Tibial artery (tissue), 4 donors: ENCODE results near the gene TGM1.

Experiments used
- DNase-seq, 2 donors: peaks; one replicate each; pipeline ENCODE4 v3.0.0-alpha.2; 2019
- H3K27ac ChIP-seq, 2 donors: fragments of 200-600 bp; sonication (generic) in 1 of 2; 1 replicate in 1 of 2; 2 replicates in 1 of 2; pipeline ENCODE4 v1.5.1; 2018 to 2019; ENCODE audit warnings: mild to moderate bottlenecking in 1 of 2
- H3K27me3 ChIP-seq, 2 donors: fragments of 200-600 bp; sonication (generic) in 1 of 2; one replicate each; pipeline versions ENCODE4 v1.5.1 to v1.6.0; 2016 to 2019
- H3K36me3 ChIP-seq, 3 donors: fragments of 200-600 bp; sonication (generic) in 2 of 3; one replicate each; pipeline ENCODE4 v1.5.1; 2016 to 2019; ENCODE audit warnings: mild to moderate bottlenecking in 2 of 3
- H3K4me1 ChIP-seq, 4 donors: fragments of 200-600 bp; sonication (generic) in 2 of 4; 1 replicate in 3 of 4; 2 replicates in 1 of 4; pipeline ENCODE4 v1.5.1; 2016 to 2019
- H3K4me3 ChIP-seq, 2 donors: fragments of 200-600 bp; sonication (generic) in 1 of 2; 1 replicate in 1 of 2; 2 replicates in 1 of 2; pipeline ENCODE4 v1.5.1; 2018 to 2019; ENCODE audit warnings: mild to moderate bottlenecking in 2 of 2
- H3K9me3 ChIP-seq, 3 donors: fragments of 200-600 bp; sonication (generic) in 1 of 3; one replicate each; pipeline ENCODE4 v1.5.1; 2016 to 2019
- intact Hi-C: fragments of 100-400 bp; cut with DNase I; formaldehyde crosslinking; loops from one replicate; pipeline ENCODE4 v1.15.0; 2023; ENCODE audit warnings: low total_unique reads
- TF ChIP-seq, protein P1 (sequence below), 2 experiments: fragments of 200-600 bp in 1 of 2; fragments of 450-650 bp in 1 of 2; IDR thresholded peaks; one replicate each; pipeline ENCODE4 v1.5.1; 2017 to 2019; ENCODE audit warnings: antibody characterized with exemption in 2 of 2, mild to moderate bottlenecking in 1 of 2, moderate library complexity in 1 of 2

Gene TGM1

DNA sequence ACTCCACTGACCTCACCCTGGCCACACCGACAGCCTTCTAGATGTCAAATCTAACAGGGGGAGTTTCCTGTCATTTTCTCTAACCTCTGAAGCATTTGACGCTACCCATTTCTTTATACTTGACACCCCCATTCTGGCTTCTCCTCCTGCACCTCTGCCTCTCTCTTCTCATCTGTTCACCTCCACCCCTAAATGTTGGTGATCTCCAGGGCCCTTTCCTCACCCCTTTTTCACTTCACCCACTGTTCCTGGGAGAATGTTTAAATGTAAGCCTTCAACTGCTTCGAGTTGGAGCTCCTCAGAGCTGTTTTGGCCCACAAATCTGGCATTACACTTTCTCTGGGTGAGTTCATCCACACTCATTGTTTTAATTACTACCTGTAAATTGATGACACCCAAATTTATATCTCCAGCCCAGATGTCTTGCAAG is 8.9 kb upstream of the TGM1 start:
- Histone ChIP-seq H3K36me3 (peaks cover 5 to 33% (median 18%) of the 10 kb centered on the region in 3 donors), H3K27me3 (no peaks in the 10 kb centered on the region), H3K4me3 (peak overlapping the region; percentile 91 to 93), H3K9me3 (no peaks in the 10 kb centered on the region), H3K4me1 (peaks cover 0 to 12% (median 8%) of the 10 kb centered on the region in 4 donors), H3K27ac (peak overlapping the region; percentile 98)
- no peak for DNase-seq
- TF ChIP-seq, protein P1, sequence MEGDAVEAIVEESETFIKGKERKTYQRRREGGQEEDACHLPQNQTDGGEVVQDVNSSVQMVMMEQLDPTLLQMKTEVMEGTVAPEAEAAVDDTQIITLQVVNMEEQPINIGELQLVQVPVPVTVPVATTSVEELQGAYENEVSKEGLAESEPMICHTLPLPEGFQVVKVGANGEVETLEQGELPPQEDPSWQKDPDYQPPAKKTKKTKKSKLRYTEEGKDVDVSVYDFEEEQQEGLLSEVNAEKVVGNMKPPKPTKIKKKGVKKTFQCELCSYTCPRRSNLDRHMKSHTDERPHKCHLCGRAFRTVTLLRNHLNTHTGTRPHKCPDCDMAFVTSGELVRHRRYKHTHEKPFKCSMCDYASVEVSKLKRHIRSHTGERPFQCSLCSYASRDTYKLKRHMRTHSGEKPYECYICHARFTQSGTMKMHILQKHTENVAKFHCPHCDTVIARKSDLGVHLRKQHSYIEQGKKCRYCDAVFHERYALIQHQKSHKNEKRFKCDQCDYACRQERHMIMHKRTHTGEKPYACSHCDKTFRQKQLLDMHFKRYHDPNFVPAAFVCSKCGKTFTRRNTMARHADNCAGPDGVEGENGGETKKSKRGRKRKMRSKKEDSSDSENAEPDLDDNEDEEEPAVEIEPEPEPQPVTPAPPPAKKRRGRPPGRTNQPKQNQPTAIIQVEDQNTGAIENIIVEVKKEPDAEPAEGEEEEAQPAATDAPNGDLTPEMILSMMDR (IDR thresholded peaks at IDR 0.05) = no peak
- intact Hi-C loops = no loop called here

DNA sequence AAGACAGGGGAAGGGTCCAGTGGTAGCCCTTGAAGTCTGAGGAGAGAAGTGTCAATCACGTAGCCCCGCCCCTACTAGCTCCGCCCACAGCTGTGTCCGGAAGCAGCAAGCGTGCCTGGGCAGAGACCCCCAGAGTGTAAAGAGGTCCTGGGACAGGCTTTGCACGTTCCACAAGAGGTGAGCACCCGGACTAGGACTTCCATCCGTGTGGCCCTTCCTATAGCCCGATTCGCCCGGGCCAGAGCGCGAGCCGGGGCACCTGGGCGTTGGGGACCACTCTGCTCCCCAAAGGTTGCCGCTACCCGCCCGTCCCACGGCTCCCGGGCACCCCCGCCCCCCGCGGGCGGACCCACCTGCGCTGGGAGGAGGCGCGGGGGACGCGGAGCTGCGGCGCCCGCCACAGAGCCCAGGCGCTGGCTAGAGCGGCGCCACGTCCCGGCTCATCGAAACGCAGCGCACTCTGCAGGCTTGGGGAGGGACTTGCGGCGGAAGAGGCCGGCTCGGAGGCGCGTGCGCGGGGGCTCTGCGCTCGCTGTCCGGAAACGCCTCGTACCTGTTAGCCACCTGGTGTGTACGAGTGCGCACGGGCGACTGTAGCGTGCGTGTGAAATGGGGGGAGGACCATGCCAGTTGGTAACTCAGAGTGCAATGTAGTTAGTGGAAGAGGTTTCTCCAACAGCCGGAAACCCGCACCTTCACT is 8.3 kb upstream of the TGM1 start, which contains the start of gene RABGGTA:
RABGGTA (minus strand) TSS at position 464 of the 700 bp plus-strand sequence. CDS start 482 bp downstream, outside the sequence.
- DNase-seq = peak; percentile 77 to 91
- Histone ChIP-seq H3K4me3 (peak within 1 kb of the TSS; percentile 91 to 93), H3K27me3 (no peaks in the 10 kb centered on the region), H3K36me3 (peaks cover 11 to 39% (median 23%) of the 10 kb centered on the region in 3 donors), H3K9me3 (no peaks in the 10 kb centered on the region), H3K4me1 (peaks cover 0 to 12% (median 8%) of the 10 kb centered on the region in 4 donors), H3K27ac (peak within 1 kb of the TSS; percentile 98)
- intact Hi-C loops = no loop called here
- TF ChIP-seq, protein P1 (IDR thresholded peaks at IDR 0.05) = peak; percentile 75 to 77

DNA sequence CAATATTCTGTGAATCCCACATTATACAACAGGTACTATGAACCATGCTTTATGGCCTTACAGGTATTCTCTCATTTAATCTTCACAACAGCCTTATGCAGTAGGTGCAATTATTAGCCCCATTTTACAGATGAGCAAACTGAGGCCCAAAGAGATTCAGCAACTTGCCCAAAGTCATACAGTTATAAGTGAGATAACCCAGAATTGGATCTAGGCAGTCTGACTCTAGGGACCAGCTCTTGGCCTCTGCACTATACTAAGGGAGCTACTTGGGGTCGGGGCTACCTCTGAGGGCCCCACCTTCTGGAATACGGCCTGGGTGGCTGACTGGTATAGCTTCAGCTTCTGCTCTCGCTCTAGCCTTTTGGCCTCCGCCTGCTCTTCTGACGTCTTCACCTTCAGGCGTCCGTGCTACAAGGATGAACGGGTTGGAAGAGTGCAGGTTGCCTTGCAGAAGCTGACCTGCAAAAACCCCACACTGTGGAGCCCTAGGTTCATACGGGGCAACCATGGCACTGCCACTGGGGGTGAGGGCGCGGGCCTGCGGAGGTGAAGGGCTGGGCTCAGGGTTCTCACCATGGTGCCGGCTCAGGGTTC is 7.7 kb upstream of the TGM1 start:
- intact Hi-C loops = no loop called here
- TF ChIP-seq, protein P1 (IDR thresholded peaks at IDR 0.05) = no peak
- peak overlapping the region; percentile 91 to 93 for H3K4me3 ChIP-seq
- no peak for DNase-seq
- peak overlapping the region; percentile 98 for H3K27ac ChIP-seq
- peaks cover 0 to 12% (median 8%) of the 10 kb centered on the region in 4 donors for H3K4me1 ChIP-seq
- H3K36me3 ChIP-seq = peaks cover 13 to 45% (median 29%) of the 10 kb centered on the region in 3 donors
- H3K27me3 ChIP-seq = no peaks in the 10 kb centered on the region
- no peaks in the 10 kb centered on the region for H3K9me3 ChIP-seq

DNA sequence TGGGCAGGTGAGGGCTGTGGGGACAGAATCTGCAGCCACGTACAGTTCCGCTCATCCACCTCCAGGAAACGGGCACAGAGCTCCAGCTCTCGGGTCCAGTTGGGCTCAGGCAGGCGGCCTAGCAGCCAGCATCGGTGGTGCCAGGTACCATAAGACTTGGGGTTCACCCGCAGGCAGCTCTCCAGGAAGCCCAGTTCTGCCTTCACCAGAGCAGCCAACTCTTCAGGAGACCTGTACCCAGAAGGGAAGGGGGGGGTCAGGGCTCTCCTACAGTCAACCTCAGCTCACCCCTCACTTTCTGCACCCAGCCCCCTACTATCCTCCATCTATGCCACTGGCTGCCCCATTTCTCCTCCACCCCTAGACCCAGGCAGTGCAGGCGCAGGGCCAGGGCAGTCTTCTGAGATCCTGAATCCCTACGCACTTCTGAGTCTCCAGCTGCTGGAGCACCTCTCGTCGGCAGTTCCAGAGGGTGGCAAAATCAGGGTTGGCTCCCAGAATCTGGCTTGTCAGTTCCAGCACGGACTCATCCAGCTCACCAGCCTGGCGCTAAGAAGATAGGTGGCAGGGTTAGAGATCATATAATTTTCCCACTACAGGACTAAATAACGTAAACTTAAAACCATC is 7.0 kb upstream of the TGM1 start:
- H3K4me1 ChIP-seq = peaks cover 0 to 12% (median 8%) of the 10 kb centered on the region in 4 donors
- H3K36me3 ChIP-seq = peaks cover 13 to 51% (median 35%) of the 10 kb centered on the region in 3 donors
- no peaks in the 10 kb centered on the region for H3K27me3 ChIP-seq
- TF ChIP-seq, protein P1 (IDR thresholded peaks at IDR 0.05) = no peak
- H3K4me3 ChIP-seq = no peak overlapping the region
- no peak overlapping the region for H3K27ac ChIP-seq
- no peaks in the 10 kb centered on the region for H3K9me3 ChIP-seq
- DNase-seq = peak in 1 of 2 donors; percentile 54
- intact Hi-C loops = no loop called here

DNA sequence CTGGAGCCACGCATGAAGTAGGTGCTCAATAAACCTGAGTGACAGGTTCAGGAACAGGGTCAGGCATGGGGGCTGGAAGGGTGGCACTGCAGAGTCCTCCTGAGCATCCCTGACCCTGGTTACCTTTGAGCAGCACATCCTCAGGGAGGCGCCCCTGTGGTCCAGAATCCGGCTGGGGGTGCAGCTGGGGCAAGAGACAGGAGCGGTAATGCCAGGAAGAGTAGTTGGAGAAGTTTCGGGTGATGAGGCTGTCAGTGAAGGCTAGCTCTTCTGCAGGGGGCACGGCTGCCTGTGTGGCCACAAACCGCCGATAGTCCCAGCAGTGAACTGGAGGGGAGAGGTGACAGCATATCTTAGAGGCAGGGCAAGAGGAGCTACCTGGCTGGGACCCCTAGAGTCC is 6.4 kb upstream of the TGM1 start:
- H3K9me3 ChIP-seq = no peaks in the 10 kb centered on the region
- DNase-seq = no peak
- H3K4me3 ChIP-seq = no peak overlapping the region
- no peaks in the 10 kb centered on the region for H3K27me3 ChIP-seq
- peaks cover 13 to 58% (median 35%) of the 10 kb centered on the region in 3 donors for H3K36me3 ChIP-seq
- intact Hi-C loops = no loop called here
- TF ChIP-seq, protein P1 (IDR thresholded peaks at IDR 0.05) = no peak
- H3K4me1 ChIP-seq = peaks cover 0 to 12% (median 8%) of the 10 kb centered on the region in 4 donors
- no peak overlapping the region for H3K27ac ChIP-seq
